Adrenal gland (tissue), 12 donors: ENCODE measurements around the gene PODXL. TPM values are rescaled to one million over a fixed set of nuclear protein-coding genes. Genes with fewer than 3 reads are reported as not detected.

ENCODE experiments used
- DNase-seq, 7 donors: peaks; one replicate each; pipeline ENCODE4 v3.0.0-alpha.2; 2019 to 2020
- H3K27ac ChIP-seq, 5 donors: fragments of 200-600 bp; sonication (generic) in 4 of 5; 1 replicate in 3 of 5; 2 replicates in 2 of 5; pipeline versions ENCODE4 v1.5.1 to v1.8.0; 2016 to 2020; ENCODE audit warnings: mild to moderate bottlenecking in 1 of 5
- H3K27me3 ChIP-seq: fragments of 200-600 bp; 2 replicates; pipeline ENCODE4 v1.8.0; 2021
- H3K36me3 ChIP-seq, 2 donors: fragments of 200-600 bp; replicated peaks in 1 of 2; 1 replicate in 1 of 2; 2 replicates in 1 of 2; pipeline versions ENCODE4 v1.5.1 to v1.8.0; 2018 to 2022
- H3K4me1 ChIP-seq, 2 donors: fragments of 200-600 bp; replicated peaks in 1 of 2; 1 replicate in 1 of 2; 2 replicates in 1 of 2; pipeline versions ENCODE4 v1.5.1 to v1.8.0; 2018 to 2021
- H3K4me3 ChIP-seq, 4 donors: fragments of 200-600 bp; sonication (generic) in 3 of 4; one replicate each; pipeline ENCODE4 v1.5.1; 2016 to 2018
- H3K9me3 ChIP-seq, 3 donors: fragments of 200-600 bp; sonication (generic) in 1 of 3; replicated peaks in 1 of 3; 1 replicate in 2 of 3; 2 replicates in 1 of 3; pipeline versions ENCODE4 v1.5.1 to v1.8.0; 2016 to 2021
- CTCF ChIP-seq, 6 experiments: fragments of 450-650 bp in 4 of 6; fragments of 200-600 bp in 2 of 6; sonication (generic) in 1 of 6; IDR thresholded peaks; 1 replicate in 5 of 6; 2 replicates in 1 of 6; pipeline versions ENCODE4 v1.5.1 to v1.8.0; 2016 to 2021; ENCODE audit warnings: antibody characterized with exemption in 6 of 6, mild to moderate bottlenecking in 2 of 6, moderate library complexity in 1 of 6
- POLR2A ChIP-seq, 2 donors: fragments of 450-650 bp; IDR thresholded peaks; one replicate each; pipeline ENCODE4 v1.6.1; 2017; ENCODE audit warnings: antibody characterized with exemption in 2 of 2, mild to moderate bottlenecking in 2 of 2, moderate library complexity in 1 of 2
- WGBS, 4 donors: extraction: QIAGEN DNeasy Blood & Tissue Kit in 2 of 4; methylation state at CpG; one replicate each; pipeline versions ENCODE4 v1.1.5 to v1.1.7; 2013 to 2017; 5-methylcytosine and 5-hydroxymethylcytosine counted together
- intact Hi-C, 2 donors: fragments of 100-400 bp; cut with DNase I; formaldehyde crosslinking; loops; one replicate each; pipeline versions ENCODE4 v1.14.1 to v1.15.0; 2022 to 2023
- polyA plus RNA-seq, 3 donors: library from polyadenylated mRNA; stranded (reverse); fragments of 200-250 nt in 2 of 3; fragments of 350-450 nt in 1 of 3; fragmentation: Illumina TruSeq in 1 of 3; extraction: RNeasy Lipid Tissue Mini Kit (QIAGEN cat#74804) in 1 of 3; gene quantifications; one replicate each; pipeline ENCODE4 v1.2.3, GENCODE V29; 2013 to 2014
- total RNA-seq, 9 donors: library from RNA; depleted of rRNA in 4 of 9; stranded (reverse); fragments of >200 nt in 4 of 9; fragments of 120-200 nt in 1 of 9; fragmentation: NEBNext Ultra II Directional in 1 of 9; extraction: Animal tissue kit (Norgen Biotek cat#: 25700) in 1 of 9; gene quantifications; one replicate each; pipeline versions ENCODE4 v1.1.0 to v1.2.4, GENCODE V29; 2013 to 2023
- donor health status: healthy with polysubstance abuse.
- donor health status: Bipolar disorder and iron deficiency.
- donor health status: DM: yes; HTN: yes; CAD: no.
- donor health status: DM: no; HTN: no; CAD: no.
- donor health status: DM: no; HTN: no; CAD: no.
- donor health status: DM: yes; HTN: yes; CAD: no.

The PODXL gene
- total and polyA plus RNA-seq, 12 donors, result 7.0 to 99.6 (median 35.6) TPM

DNA sequence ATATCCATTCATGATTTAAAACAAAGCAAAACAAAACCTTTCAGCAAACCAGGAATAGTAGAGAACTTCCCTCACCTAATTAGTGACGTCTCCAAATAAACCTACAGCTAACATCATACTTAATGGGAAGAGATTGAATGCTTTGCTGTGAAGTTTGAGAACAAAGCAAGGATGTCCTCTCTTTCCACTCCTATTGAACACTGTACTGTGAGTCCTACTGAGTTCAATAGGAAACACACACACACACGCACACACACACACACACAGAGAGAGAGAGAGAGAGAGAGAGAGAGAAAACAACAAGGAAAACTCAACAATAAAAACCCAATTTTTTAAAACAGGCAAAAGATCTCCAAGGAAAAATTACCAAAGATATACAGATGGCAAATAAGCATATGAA, 32.3 kb downstream of the PODXL start:
- H3K36me3 ChIP-seq, result no peaks in the 10 kb centered on the region
- H3K27me3 ChIP-seq, result no peaks in the 10 kb centered on the region
- H3K4me3 ChIP-seq, result no peak overlapping the region
- peaks cover 5 to 11% of the 10 kb centered on the region in 2 donors for H3K4me1 ChIP-seq
- intact Hi-C loops, result no loop called here
- no peak for DNase-seq
- 37 to 82% (median 49%) methylated on average over 1 to 2 of the region's 2 CpGs for WGBS, 4 donors
- TF ChIP-seq CTCF (IDR thresholded peaks at IDR 0.05), result no peak
- TF ChIP-seq POLR2A (IDR thresholded peaks at IDR 0.05), result no peak
- H3K9me3 ChIP-seq, result no peaks in the 10 kb centered on the region
- peak overlapping the region in 1 of 5 donors; percentile 48 for H3K27ac ChIP-seq

DNA sequence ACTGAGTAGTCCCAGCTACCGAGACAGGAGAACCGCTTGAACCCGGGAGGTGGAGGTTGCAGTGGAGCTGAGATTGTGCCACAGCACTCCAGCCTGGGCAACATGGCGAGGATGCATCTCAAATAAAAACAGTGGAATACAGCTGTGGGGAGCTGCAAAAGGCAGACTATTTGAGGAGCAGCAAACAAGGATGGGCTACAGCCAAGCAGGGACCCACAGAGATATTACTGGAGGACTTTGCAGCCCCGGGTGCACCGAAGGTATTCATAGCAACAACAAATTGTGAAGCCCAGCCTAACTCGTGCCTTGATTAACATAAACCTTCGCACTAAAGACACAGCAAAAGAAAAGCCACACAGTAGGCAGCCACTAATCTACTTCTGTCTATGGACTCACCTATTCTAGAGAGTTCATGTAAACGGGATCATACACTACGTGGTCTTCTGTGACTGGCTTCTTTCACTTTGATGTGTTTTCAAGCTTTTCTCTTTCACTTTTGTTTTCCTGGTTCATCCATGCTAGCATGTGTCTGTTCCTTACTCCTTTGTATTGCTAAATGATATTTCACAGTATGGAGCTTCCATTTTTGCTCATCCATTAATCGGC, 34.0 kb downstream of the PODXL start:
- DNase-seq, result peak in 1 of 7 donors; percentile 4
- Histone ChIP-seq H3K9me3 (no peaks in the 10 kb centered on the region), H3K27ac (peak overlapping the region in 3 of 5 donors; percentile 1 to 51 (median 32)), H3K36me3 (no peaks in the 10 kb centered on the region), H3K4me1 (peaks cover 5 to 11% of the 10 kb centered on the region in 2 donors), H3K27me3 (no peaks in the 10 kb centered on the region), H3K4me3 (peak overlapping the region in 1 of 4 donors; percentile 11)
- 79 to 86% (median 82%) methylated on average over 11 of the region's 11 CpGs for WGBS, 4 donors
- intact Hi-C loops, result no loop called here
- TF ChIP-seq CTCF (IDR thresholded peaks at IDR 0.05) (no peak), POLR2A (IDR thresholded peaks at IDR 0.05) (no peak)

DNA sequence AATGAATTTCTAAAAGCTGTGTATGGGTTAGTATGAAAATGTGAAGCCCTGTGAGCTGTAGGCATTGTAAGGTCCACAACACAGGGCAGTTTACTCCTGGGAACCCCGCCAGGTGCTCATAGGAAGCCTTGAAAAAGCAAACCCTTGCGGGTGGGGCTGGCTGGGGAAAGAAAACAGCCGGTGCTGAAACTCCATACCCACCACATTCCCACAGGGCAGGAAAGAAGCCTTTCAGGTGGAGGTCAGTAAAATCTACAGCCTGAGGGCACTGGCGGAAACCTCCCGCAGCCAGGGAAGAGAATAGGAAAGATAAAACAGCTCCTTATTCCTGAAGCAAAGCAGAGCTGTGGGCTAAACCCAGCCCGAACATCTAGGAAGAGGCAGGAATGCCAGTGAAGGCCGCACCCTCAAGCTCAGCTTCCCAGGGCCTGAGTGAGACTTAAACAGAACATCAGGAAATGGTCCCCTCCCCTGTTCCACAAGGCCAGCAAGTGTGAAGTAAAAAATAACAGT, 34.7 kb downstream of the PODXL start:
- no peaks in the 10 kb centered on the region for H3K36me3 ChIP-seq
- H3K27me3 ChIP-seq, result no peaks in the 10 kb centered on the region
- intact Hi-C loops, result no loop called here
- no peaks in the 10 kb centered on the region for H3K9me3 ChIP-seq
- peak overlapping the region in 3 of 5 donors; percentile 1 to 51 (median 32) for H3K27ac ChIP-seq
- TF ChIP-seq CTCF (IDR thresholded peaks at IDR 0.05), result no peak
- no peak for TF ChIP-seq POLR2A (IDR thresholded peaks at IDR 0.05)
- H3K4me3 ChIP-seq, result peak overlapping the region in 1 of 4 donors; percentile 3
- peaks cover 5 to 11% of the 10 kb centered on the region in 2 donors for H3K4me1 ChIP-seq
- DNase-seq, result peak; percentile 53 to 82 (median 71)
- WGBS, 4 donors, result 34 to 42% (median 36%) methylated on average over 7 of the region's 7 CpGs

DNA sequence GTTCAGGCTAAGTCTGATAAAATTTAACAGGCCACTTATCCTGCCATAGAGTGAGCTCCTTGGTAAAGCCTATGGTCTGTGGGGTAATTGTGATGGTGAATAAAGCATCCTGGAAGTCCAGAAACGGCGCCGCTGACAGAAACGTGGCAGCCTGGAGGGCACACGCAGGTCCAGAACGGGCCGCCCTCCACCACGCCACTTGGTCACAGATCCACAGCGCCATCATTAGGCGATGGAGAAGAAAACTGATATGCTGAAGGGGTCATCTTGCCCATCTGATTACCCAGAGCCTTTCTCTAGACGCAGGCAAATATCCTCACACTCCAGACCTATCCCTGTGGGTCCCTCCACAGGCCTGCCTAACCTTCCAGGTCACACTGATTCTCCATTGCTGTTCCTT, 37.8 kb downstream of the PODXL start:
- Histone ChIP-seq H3K4me3 (no peak overlapping the region), H3K27ac (peak overlapping the region in 1 of 5 donors; percentile 3)
- TF ChIP-seq CTCF (IDR thresholded peaks at IDR 0.05) (no peak), POLR2A (IDR thresholded peaks at IDR 0.05) (no peak)

More for the DNA sequence above, 37.8 kb downstream of the PODXL start:
- WGBS, 4 donors, result 81 to 92% (median 90%) methylated on average over 10 to 11 of the region's 11 CpGs
- no peaks in the 10 kb centered on the region for H3K27me3 ChIP-seq
- intact Hi-C loops, result no loop called here
- H3K9me3 ChIP-seq, result no peaks in the 10 kb centered on the region
- H3K4me1 ChIP-seq, result peaks cover 5 to 11% of the 10 kb centered on the region in 2 donors
- DNase-seq, result peak in 1 of 7 donors; percentile 35
- H3K36me3 ChIP-seq, result no peaks in the 10 kb centered on the region
